Measurements from ENCODE around the gene TMEFF2.
"Not testable (repeated sequence)": the region's sequence is repeated elsewhere in the genome, so short reads cannot be mapped to it uniquely, and the experiment has no call there.

TMEFF2 gene

DNA sequence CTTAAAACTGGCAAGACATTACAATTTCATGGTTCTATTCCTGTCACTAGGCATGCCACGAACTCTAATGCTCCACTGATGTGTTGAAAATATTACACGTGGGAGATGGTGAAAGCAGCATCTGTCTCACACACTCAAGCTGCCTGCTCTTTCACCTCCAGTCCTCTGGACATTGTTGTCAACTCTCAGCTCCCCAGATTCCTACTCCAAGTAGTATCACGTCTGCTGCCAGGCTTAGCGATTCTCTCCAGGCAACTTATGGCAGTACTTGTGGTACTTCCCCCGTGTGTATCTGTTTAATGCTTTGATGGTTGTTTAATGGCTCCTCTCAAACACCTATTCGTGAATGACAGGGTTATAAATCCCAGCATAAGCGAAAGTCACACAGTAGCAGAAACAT is 103.8 kb downstream of the TMEFF2 start:
- H3K4me1 ChIP-seq (ENCODE audit: control extremely low read depth in 1 of 4, control insufficient read depth in 4 of 4, insufficient read depth in 4 of 4, low read length in 3 of 4) = peaks cover 0 to 4% (median 1%) of the 10 kb centered on the region in 4 experiments
- no peak overlapping the region for H3K27ac ChIP-seq (ENCODE audit: insufficient read depth in 1 of 2, low read depth in 1 of 2, low read length in 2 of 2, poor library complexity in 1 of 2, severe bottlenecking in 2 of 2)
- 87% methylated on average over 3 of the region's 7 CpGs for WGBS (ENCODE audit: insufficient coverage)
- ChIA-PET CTCF (no interaction called here), POLR2A (interaction anchor here (0.6 kb wide), 1 partner anchor 168 kb away, joined by 3 read pairs; no protein-coding TSS in a partner anchor)
- no peaks in the 10 kb centered on the region for H3K27me3 ChIP-seq (replicated peaks in 2 of 5; ENCODE audit: control insufficient read depth in 4 of 5, insufficient read depth in 5 of 5, low read length in 4 of 5)
- H3K36me3 ChIP-seq (ENCODE audit: control insufficient read depth in 4 of 4, insufficient read depth in 4 of 4, low read length in 3 of 4) = no peaks in the 10 kb centered on the region
- H3K4me3 ChIP-seq (ENCODE audit: control insufficient read depth in 1 of 7, extremely low read depth in 1 of 7, insufficient read depth in 4 of 7, low read depth in 2 of 7, low read length in 6 of 7) = no peak overlapping the region
- no peaks in the 10 kb centered on the region for H3K9me3 ChIP-seq (ENCODE audit: control extremely low read depth in 1 of 5, control insufficient read depth in 4 of 5, insufficient read depth in 2 of 5, low read depth in 1 of 5, low read length in 4 of 5)
- no peak for DNase-seq

DNA sequence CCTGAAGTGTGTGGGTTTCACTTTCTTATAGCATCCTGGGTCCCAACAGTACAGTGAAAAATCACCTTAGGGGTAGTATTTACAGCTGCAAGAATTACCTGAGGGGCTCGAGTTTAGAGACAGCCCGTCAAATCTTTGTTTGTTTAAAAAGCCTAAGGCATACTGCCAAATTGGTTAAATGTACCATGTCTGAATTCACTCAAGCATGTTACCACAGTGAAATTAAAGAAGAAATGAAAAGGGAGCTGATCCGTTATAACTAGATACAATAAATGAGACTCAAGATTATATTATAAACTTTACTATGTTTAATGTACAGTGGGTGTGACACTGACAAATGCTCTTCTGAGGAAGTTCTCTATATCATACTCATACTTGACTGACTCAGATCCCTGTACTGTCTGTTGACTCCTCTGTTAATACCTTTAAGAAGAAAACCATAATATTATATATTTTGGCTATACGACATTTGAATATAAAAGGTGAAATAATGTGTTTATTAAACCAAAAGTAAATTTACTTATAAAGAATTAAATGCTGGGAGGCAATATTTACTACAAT is 107.3 kb downstream of the TMEFF2 start:
- ChIA-PET CTCF (interaction anchor here (2.0 kb wide), 1 partner anchor 11 kb away, joined by 7 read pairs; no protein-coding TSS in a partner anchor), POLR2A (interaction anchor here (0.5 kb wide), 1 partner anchor 107 kb away, joined by 5 read pairs; no protein-coding TSS in a partner anchor)
- no CpG with 5 or more reads among the region's 4 CpGs for WGBS (ENCODE audit: insufficient coverage)
- H3K36me3 ChIP-seq (ENCODE audit: control insufficient read depth in 4 of 4, insufficient read depth in 4 of 4, low read length in 3 of 4) = no peaks in the 10 kb centered on the region
- H3K4me1 ChIP-seq (ENCODE audit: control extremely low read depth in 1 of 4, control insufficient read depth in 4 of 4, insufficient read depth in 4 of 4, low read length in 3 of 4) = peaks cover 0 to 4% (median 1%) of the 10 kb centered on the region in 4 experiments
- H3K4me3 ChIP-seq (ENCODE audit: control insufficient read depth in 1 of 7, extremely low read depth in 1 of 7, insufficient read depth in 4 of 7, low read depth in 2 of 7, low read length in 6 of 7) = no peak overlapping the region
- H3K27me3 ChIP-seq (replicated peaks in 2 of 5; ENCODE audit: control insufficient read depth in 4 of 5, insufficient read depth in 5 of 5, low read length in 4 of 5) = no peaks in the 10 kb centered on the region
- no peaks in the 10 kb centered on the region for H3K9me3 ChIP-seq (ENCODE audit: control extremely low read depth in 1 of 5, control insufficient read depth in 4 of 5, insufficient read depth in 2 of 5, low read depth in 1 of 5, low read length in 4 of 5)
- no peak overlapping the region for H3K27ac ChIP-seq (ENCODE audit: insufficient read depth in 1 of 2, low read depth in 1 of 2, low read length in 2 of 2, poor library complexity in 1 of 2, severe bottlenecking in 2 of 2)
- no peak for DNase-seq

DNA sequence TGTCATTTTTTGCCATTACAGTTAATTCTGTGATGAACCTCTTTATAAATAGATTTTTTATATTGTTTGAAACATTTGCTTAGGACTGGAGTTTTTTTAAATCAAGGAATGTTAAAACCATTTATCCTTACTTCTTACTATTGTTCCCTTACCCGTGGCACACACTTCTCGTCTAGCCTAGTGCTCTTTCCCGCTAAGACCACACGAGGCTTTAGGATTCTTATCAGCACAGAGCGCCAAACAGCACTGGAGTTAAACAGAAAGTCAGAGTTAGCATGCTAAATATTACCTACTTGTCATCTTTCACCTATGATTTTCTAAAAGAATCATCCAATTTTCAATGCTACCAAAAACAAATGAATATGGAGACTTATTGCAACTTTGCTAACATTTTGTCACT is 112.6 kb downstream of the TMEFF2 start:
- no peaks in the 10 kb centered on the region for H3K27me3 ChIP-seq (replicated peaks in 2 of 5; ENCODE audit: control insufficient read depth in 4 of 5, insufficient read depth in 5 of 5, low read length in 4 of 5)
- WGBS (ENCODE audit: insufficient coverage) = 94% methylated on average over 5 of the region's 5 CpGs
- no peak for DNase-seq
- no peak overlapping the region for H3K4me3 ChIP-seq (ENCODE audit: control insufficient read depth in 1 of 7, extremely low read depth in 1 of 7, insufficient read depth in 4 of 7, low read depth in 2 of 7, low read length in 6 of 7)
- ChIA-PET CTCF (no interaction called here), POLR2A (no interaction called here)
- H3K36me3 ChIP-seq (ENCODE audit: control insufficient read depth in 4 of 4, insufficient read depth in 4 of 4, low read length in 3 of 4) = no peaks in the 10 kb centered on the region
- no peak overlapping the region for H3K27ac ChIP-seq (ENCODE audit: insufficient read depth in 1 of 2, low read depth in 1 of 2, low read length in 2 of 2, poor library complexity in 1 of 2, severe bottlenecking in 2 of 2)
- no peaks in the 10 kb centered on the region for H3K4me1 ChIP-seq (ENCODE audit: control extremely low read depth in 1 of 4, control insufficient read depth in 4 of 4, insufficient read depth in 4 of 4, low read length in 3 of 4)
- H3K9me3 ChIP-seq (ENCODE audit: control extremely low read depth in 1 of 5, control insufficient read depth in 4 of 5, insufficient read depth in 2 of 5, low read depth in 1 of 5, low read length in 4 of 5) = peaks cover 0 to 3% (median 0%) of the 10 kb centered on the region in 5 experiments

DNA sequence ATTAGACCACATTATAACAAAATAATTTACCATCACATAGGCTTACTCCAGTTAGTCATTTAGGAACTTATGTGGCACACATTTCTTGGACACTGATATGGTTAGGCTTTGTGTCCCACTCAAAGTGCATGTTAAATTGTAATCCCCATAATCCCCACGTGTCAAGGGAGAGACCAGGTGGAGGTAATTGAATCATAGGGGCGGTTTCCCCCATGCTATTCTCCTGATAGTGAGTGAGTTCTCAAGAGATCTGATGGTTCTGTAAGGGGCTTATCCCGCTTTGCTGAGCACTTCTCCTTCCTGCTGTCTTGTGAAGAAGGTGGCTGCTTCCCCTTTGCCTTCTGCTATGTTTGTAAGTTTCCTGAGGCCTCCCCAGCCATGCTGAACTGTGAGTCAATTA is 114.6 kb downstream of the TMEFF2 start:
- 100% methylated on average over 3 of the region's 3 CpGs for WGBS (ENCODE audit: insufficient coverage)
- H3K27ac ChIP-seq (ENCODE audit: insufficient read depth in 1 of 2, low read depth in 1 of 2, low read length in 2 of 2, poor library complexity in 1 of 2, severe bottlenecking in 2 of 2); H3K27me3 ChIP-seq (replicated peaks in 2 of 5; ENCODE audit: control insufficient read depth in 4 of 5, insufficient read depth in 5 of 5, low read length in 4 of 5); DNase-seq; H3K36me3 ChIP-seq (ENCODE audit: control insufficient read depth in 4 of 4, insufficient read depth in 4 of 4, low read length in 3 of 4); CTCF ChIA-PET; H3K9me3 ChIP-seq (ENCODE audit: control extremely low read depth in 1 of 5, control insufficient read depth in 4 of 5, insufficient read depth in 2 of 5, low read depth in 1 of 5, low read length in 4 of 5); H3K4me1 ChIP-seq (ENCODE audit: control extremely low read depth in 1 of 4, control insufficient read depth in 4 of 4, insufficient read depth in 4 of 4, low read length in 3 of 4); H3K4me3 ChIP-seq (ENCODE audit: control insufficient read depth in 1 of 7, extremely low read depth in 1 of 7, insufficient read depth in 4 of 7, low read depth in 2 of 7, low read length in 6 of 7); POLR2A ChIA-PET: not testable (repeated sequence)

DNA sequence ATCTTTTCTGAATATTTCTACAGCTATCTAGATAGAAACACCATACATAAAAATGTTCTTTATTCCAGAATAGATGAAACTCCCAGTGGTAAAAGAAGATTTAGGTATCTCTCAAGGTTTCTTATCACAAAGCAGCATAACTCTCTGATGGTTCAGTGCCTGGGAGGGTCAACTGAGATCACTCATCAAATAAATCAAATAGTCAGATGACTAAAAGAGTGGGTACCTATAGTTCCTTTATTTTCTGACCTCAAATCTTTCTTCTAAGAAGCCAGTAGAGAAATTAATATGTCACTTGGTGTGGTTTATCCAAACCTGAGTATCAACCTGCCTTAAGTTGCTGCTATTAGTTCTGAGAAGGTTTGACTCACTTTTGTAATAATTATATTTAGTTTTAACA is 120.9 kb downstream of the TMEFF2 start:
- Histone ChIP-seq H3K36me3 (ENCODE audit: control insufficient read depth in 4 of 4, insufficient read depth in 4 of 4, low read length in 3 of 4) (no peaks in the 10 kb centered on the region), H3K27ac (ENCODE audit: insufficient read depth in 1 of 2, low read depth in 1 of 2, low read length in 2 of 2, poor library complexity in 1 of 2, severe bottlenecking in 2 of 2) (no peak overlapping the region), H3K4me1 (ENCODE audit: control extremely low read depth in 1 of 4, control insufficient read depth in 4 of 4, insufficient read depth in 4 of 4, low read length in 3 of 4) (peaks cover 15 to 36% (median 24%) of the 10 kb centered on the region in 4 experiments), H3K27me3 (replicated peaks in 2 of 5; ENCODE audit: control insufficient read depth in 4 of 5, insufficient read depth in 5 of 5, low read length in 4 of 5) (no peaks in the 10 kb centered on the region), H3K9me3 (ENCODE audit: control extremely low read depth in 1 of 5, control insufficient read depth in 4 of 5, insufficient read depth in 2 of 5, low read depth in 1 of 5, low read length in 4 of 5) (no peaks in the 10 kb centered on the region), H3K4me3 (ENCODE audit: control insufficient read depth in 1 of 7, extremely low read depth in 1 of 7, insufficient read depth in 4 of 7, low read depth in 2 of 7, low read length in 6 of 7) (no peak overlapping the region)
- CTCF ChIA-PET = no interaction called here
- DNase-seq = peak; percentile 22 to 85 (median 76)
- POLR2A ChIA-PET = no interaction called here

DNA sequence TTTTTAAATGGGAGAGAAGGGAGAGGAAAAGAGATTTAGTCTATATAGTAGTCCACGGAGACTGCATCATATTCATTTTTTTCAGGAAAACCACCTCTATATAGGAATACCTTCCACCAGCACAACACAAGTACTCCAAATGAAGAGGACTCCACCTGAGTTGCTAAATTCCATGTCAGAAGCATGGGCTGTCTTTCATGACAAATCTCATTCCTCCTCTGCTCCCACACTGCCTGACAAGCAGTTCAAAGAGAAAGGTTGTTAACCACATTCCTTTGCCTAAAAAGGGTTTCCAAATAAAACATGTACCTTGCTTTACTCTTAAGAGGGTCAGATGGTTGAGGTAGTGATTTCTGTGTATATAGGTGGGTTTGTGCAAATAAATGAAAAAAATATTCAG is 122.0 kb downstream of the TMEFF2 start:
- CTCF ChIA-PET = no interaction called here
- H3K36me3 ChIP-seq (ENCODE audit: control insufficient read depth in 4 of 4, insufficient read depth in 4 of 4, low read length in 3 of 4) = no peaks in the 10 kb centered on the region
- H3K27me3 ChIP-seq (replicated peaks in 2 of 5; ENCODE audit: control insufficient read depth in 4 of 5, insufficient read depth in 5 of 5, low read length in 4 of 5) = no peaks in the 10 kb centered on the region
- H3K4me1 ChIP-seq (ENCODE audit: control extremely low read depth in 1 of 4, control insufficient read depth in 4 of 4, insufficient read depth in 4 of 4, low read length in 3 of 4) = peaks cover 15 to 36% (median 24%) of the 10 kb centered on the region in 4 experiments
- peak in 2 of 3 donors; percentile 14 to 36 for DNase-seq
- POLR2A ChIA-PET = no interaction called here
- no peaks in the 10 kb centered on the region for H3K9me3 ChIP-seq (ENCODE audit: control extremely low read depth in 1 of 5, control insufficient read depth in 4 of 5, insufficient read depth in 2 of 5, low read depth in 1 of 5, low read length in 4 of 5)
- no CpG with 5 or more reads among the region's 1 CpG for WGBS (ENCODE audit: insufficient coverage)
- H3K27ac ChIP-seq (ENCODE audit: insufficient read depth in 1 of 2, low read depth in 1 of 2, low read length in 2 of 2, poor library complexity in 1 of 2, severe bottlenecking in 2 of 2) = no peak overlapping the region
- H3K4me3 ChIP-seq (ENCODE audit: control insufficient read depth in 1 of 7, extremely low read depth in 1 of 7, insufficient read depth in 4 of 7, low read depth in 2 of 7, low read length in 6 of 7) = peak overlapping the region in 6 of 7 experiments; percentile 19 to 75 (median 24)

DNA sequence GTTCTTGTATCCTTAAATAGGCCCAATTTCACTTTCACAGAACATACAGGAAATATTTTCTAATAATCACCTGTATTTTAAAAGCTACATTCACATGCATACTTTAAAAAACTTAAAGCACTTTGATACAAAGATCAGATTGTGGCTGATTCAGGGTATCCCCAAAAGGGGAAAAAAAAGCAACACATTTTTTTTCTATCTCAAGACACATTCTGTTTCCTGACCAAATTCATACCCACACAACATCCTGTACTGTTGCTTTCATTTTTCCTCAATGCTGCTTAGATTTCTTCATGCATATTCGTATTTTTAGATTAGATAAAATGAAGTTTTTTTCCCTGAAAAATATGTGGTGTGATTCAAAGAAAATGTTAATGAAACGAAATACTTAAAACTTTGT is 122.5 kb downstream of the TMEFF2 start:
- H3K27me3 ChIP-seq (replicated peaks in 2 of 5; ENCODE audit: control insufficient read depth in 4 of 5, insufficient read depth in 5 of 5, low read length in 4 of 5) = no peaks in the 10 kb centered on the region
- WGBS (ENCODE audit: insufficient coverage) = 0% methylated on average over 1 of the region's 2 CpGs
- ChIA-PET POLR2A (no interaction called here), CTCF (no interaction called here)
- no peaks in the 10 kb centered on the region for H3K9me3 ChIP-seq (ENCODE audit: control extremely low read depth in 1 of 5, control insufficient read depth in 4 of 5, insufficient read depth in 2 of 5, low read depth in 1 of 5, low read length in 4 of 5)
- H3K36me3 ChIP-seq (ENCODE audit: control insufficient read depth in 4 of 4, insufficient read depth in 4 of 4, low read length in 3 of 4) = no peaks in the 10 kb centered on the region
- peak overlapping the region in 4 of 7 experiments; percentile 19 to 75 (median 24) for H3K4me3 ChIP-seq (ENCODE audit: control insufficient read depth in 1 of 7, extremely low read depth in 1 of 7, insufficient read depth in 4 of 7, low read depth in 2 of 7, low read length in 6 of 7)
- no peak overlapping the region for H3K27ac ChIP-seq (ENCODE audit: insufficient read depth in 1 of 2, low read depth in 1 of 2, low read length in 2 of 2, poor library complexity in 1 of 2, severe bottlenecking in 2 of 2)
- peaks cover 15 to 36% (median 24%) of the 10 kb centered on the region in 4 experiments for H3K4me1 ChIP-seq (ENCODE audit: control extremely low read depth in 1 of 4, control insufficient read depth in 4 of 4, insufficient read depth in 4 of 4, low read length in 3 of 4)
- peak; percentile 72 to 92 (median 87) for DNase-seq

Measured in common myeloid progenitor, CD34-positive (primary cell).